ENCODE results near the gene VPS52. TPM values are rescaled to one million over a fixed set of nuclear protein-coding genes. Genes with fewer than 3 reads are reported as not detected.

Gene VPS52
- total RNA-seq, 1 donor from 2014 or later, result 35.1 TPM

- Histone ChIP-seq H3K36me3 (peaks cover 32% of the 10 kb centered on the region), H3K27me3 (ENCODE audit: low read depth) (no peaks in the 10 kb centered on the region), H3K4me1 (peaks cover 90% of the 10 kb centered on the region), H3K27ac (replicated peaks) (peak overlapping the region; percentile 92), H3K4me3 (peak overlapping the region; percentile 74), H3K9me3 (replicated peaks) (no peaks in the 10 kb centered on the region)
- no peak for DNase-seq
- intact Hi-C loops (cut with micrococcal nuclease), result no loop called here
- no peak for TF ChIP-seq CTCF (IDR thresholded peaks at IDR 0.05; ENCODE audit: borderline replicate concordance)
These were observed 46.9 kb upstream of the VPS52 start for GRCh38 chr6:33318426-33319073.

- Histone ChIP-seq H3K9me3 (replicated peaks) (no peaks in the 10 kb centered on the region), H3K27me3 (ENCODE audit: low read depth) (no peaks in the 10 kb centered on the region), H3K36me3 (peaks cover 32% of the 10 kb centered on the region), H3K4me3 (peak within 1 kb of the TSS; percentile 74), H3K27ac (replicated peaks) (peak within 1 kb of the TSS; percentile 92), H3K4me1 (peaks cover 93% of the 10 kb centered on the region)
- no peak for TF ChIP-seq CTCF (IDR thresholded peaks at IDR 0.05; ENCODE audit: borderline replicate concordance)
- intact Hi-C loops (cut with micrococcal nuclease), result no loop called here
- peak; percentile 99 for DNase-seq
These were observed 46.2 kb upstream of the VPS52 start, which contains the start of gene ZBTB22 for GRCh38 chr6:33317669-33318425. ZBTB22 (minus strand) TSS chr6:33317744; CDS start chr6:33316916, 828 bp downstream.

- peak overlapping the region; percentile 74 for H3K4me3 ChIP-seq
- peaks cover 32% of the 10 kb centered on the region for H3K36me3 ChIP-seq
- TF ChIP-seq CTCF (IDR thresholded peaks at IDR 0.05; ENCODE audit: borderline replicate concordance), result no peak
- no peak for DNase-seq
- H3K27ac ChIP-seq (replicated peaks), result peak overlapping the region; percentile 92
- no peaks in the 10 kb centered on the region for H3K9me3 ChIP-seq (replicated peaks)
- intact Hi-C loops (cut with micrococcal nuclease), result no loop called here
- no peaks in the 10 kb centered on the region for H3K27me3 ChIP-seq (ENCODE audit: low read depth)
- H3K4me1 ChIP-seq, result peaks cover 95% of the 10 kb centered on the region
These were observed 45.7 kb upstream of the VPS52 start for GRCh38 chr6:33317419-33317668.

GRCh38 chr6:33316603-33317418 lies 45.1 kb upstream of the VPS52 start:
- DNase-seq, result peak; percentile 55
- H3K4me3 ChIP-seq, result peak overlapping the region; percentile 74
- H3K4me1 ChIP-seq, result peaks cover 95% of the 10 kb centered on the region
- H3K9me3 ChIP-seq (replicated peaks), result no peaks in the 10 kb centered on the region
- peaks cover 32% of the 10 kb centered on the region for H3K36me3 ChIP-seq
- no peak for TF ChIP-seq CTCF (IDR thresholded peaks at IDR 0.05; ENCODE audit: borderline replicate concordance)
- intact Hi-C loops (cut with micrococcal nuclease), result no loop called here
- H3K27ac ChIP-seq (replicated peaks), result peak overlapping the region; percentile 92
- H3K27me3 ChIP-seq (ENCODE audit: low read depth), result no peaks in the 10 kb centered on the region

GRCh38 chr6:33315793-33316602 lies 44.3 kb upstream of the VPS52 start:
- H3K36me3 ChIP-seq, result peaks cover 29% of the 10 kb centered on the region
- peaks cover 95% of the 10 kb centered on the region for H3K4me1 ChIP-seq
- TF ChIP-seq CTCF (IDR thresholded peaks at IDR 0.05; ENCODE audit: borderline replicate concordance), result no peak
- no peak for DNase-seq
- H3K27me3 ChIP-seq (ENCODE audit: low read depth), result no peaks in the 10 kb centered on the region
- H3K9me3 ChIP-seq (replicated peaks), result no peaks in the 10 kb centered on the region
- intact Hi-C loops (cut with micrococcal nuclease), result no loop called here
- peak overlapping the region; percentile 92 for H3K27ac ChIP-seq (replicated peaks)
- H3K4me3 ChIP-seq, result no peak overlapping the region
